GM21723 (cell line): Measurements from ENCODE around the gene KDM5A.
"Not testable (repeated sequence)": the region's sequence is repeated elsewhere in the genome, so short reads cannot be mapped to it uniquely, and the experiment has no call there.

Experiments used
- ATAC-seq: cut with Tn5 transposase; IDR thresholded peaks from one replicate; pipeline ENCODE4 v1.9.1; 2021; ENCODE audit warnings: mild to moderate bottlenecking, moderate library complexity; ENCODE audit not compliant: unreplicated experiment

KDM5A gene

DNA sequence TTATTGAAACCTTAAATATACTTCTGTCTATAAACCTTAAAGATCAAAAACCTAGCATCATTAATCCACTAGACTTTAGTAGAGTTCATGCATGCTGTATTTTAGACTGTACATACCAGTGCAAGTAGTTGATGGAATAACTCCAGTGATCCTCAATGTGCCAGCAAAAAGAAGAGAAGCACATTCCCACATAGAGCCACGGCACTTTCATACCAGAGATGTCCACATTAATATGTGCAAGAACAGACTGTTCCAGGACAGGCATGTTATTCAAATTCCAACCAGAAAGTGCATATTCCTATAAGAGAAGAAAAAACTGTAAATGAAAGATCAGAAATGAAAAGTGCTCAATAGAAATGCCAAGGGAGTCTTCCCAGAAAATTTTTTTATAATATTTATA lies 55.0 kb downstream of the KDM5A start:
- no peak for ATAC-seq

- no peak for ATAC-seq
These were observed 56.4 kb downstream of the KDM5A start for GRCh38 chr12:332581-333205.

GRCh38 chr12:331287-331686 lies 57.8 kb downstream of the KDM5A start:
- ATAC-seq = no peak

DNA sequence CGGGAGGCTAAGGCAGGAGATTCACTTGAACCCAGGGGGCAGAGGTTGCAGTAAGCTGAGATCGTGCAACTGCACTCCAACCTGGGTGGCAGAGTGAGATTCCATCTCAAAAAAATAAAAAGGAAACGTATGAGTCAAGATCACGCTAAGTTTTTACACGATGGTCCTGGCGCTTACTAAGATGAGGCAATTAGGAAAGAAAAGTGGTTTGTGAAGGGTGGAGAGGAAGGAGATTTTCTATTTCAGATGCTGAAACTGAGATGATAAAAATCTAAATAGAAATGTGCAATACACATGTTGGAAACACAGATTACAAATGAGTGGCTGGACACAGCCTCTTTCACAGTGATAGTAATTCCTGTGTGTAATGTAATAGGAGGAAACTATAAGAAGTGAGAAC lies 63.2 kb downstream of the KDM5A start:
- ATAC-seq = no peak

DNA sequence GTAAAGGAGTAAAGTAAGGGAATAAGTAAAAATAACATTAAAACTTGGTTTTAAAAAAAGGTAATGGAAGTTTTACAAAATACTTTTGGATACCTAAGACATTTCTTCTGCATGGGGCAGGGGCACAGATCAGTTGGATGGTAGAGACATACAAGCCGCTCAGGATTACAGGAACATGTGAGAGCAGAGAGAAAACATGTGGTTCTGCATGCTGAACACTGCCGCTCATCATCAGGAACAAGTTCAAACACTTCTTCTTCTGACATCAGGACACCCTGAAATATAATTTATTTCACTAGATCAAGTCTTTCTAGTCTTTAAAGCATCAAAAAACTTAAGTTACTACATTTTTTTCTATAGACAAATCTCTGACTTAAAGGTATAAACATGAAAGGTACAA lies 65.6 kb downstream of the KDM5A start:
- no peak for ATAC-seq

- ATAC-seq = no peak
These were observed 67.4 kb downstream of the KDM5A start for GRCh38 chr12:321606-322326.

GRCh38 chr12:318759-319515 lies 70.2 kb downstream of the KDM5A start:
- no peak for ATAC-seq

GRCh38 chr12:308511-308910 lies 80.6 kb downstream of the KDM5A start:
- ATAC-seq = no peak

GRCh38 chr12:307406-307805 lies 81.7 kb downstream of the KDM5A start:
- no peak for ATAC-seq

GRCh38 chr12:304805-305204 lies 84.3 kb downstream of the KDM5A start:
- no peak for ATAC-seq

DNA sequence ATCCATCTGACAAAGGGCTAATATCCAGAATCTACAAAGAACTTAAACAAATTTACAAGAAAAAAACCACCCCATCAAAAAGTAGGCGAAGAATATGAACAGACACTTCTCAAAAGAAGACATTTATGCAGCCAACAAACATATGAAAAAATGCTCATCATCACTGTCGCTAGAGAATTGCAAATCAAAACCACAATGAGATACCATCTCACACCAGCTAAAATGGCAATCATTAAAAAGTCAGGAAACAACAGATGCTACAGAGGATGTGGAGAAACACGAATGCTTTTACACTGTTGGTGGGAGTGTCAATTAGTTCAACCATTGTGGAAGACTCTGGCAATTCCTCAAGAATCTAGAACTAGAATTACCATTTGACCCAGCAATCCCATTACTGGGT lies 86.4 kb downstream of the KDM5A start:
- not testable (repeated sequence) for ATAC-seq

DNA sequence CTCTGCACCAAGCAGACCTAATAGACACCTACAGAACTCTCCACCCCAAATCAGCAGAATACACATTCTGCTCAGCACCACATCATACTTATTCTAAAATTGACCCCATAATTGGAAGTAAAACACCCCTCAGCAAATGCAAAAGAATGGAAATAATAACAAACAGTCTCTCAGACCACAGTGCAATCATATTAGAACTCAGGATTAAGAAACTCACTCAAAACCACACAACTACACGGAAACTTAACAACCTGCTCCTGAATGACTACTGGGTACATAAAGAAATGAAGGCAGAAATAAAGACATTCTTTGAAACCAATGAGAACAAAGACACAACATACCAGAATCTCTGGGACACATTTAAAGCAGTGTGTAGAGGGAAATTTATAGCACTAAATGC lies 89.0 kb downstream of the KDM5A start:
- not testable (repeated sequence) for ATAC-seq

GRCh38 chr12:299511-299910 lies 89.6 kb downstream of the KDM5A start:
- ATAC-seq = not testable (repeated sequence)

DNA sequence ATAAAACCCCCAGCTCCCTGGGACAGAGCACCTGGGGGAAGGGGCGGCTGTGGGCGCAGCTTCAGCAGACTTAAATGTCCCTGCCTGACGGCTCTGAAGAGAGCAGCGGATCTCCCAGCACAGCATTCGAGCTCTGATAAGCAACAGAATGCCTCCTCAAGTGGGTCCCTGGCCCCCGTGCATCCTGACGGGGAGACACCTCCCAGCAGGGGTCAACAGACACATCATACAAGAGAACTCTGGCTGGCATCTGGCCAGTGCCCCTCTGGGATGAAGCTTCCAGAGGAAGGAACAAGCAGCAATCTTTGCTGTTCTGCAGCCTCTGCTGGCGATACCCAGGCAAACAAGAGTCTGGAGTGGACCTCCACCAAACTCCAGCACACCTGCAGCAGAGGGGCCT lies 91.1 kb downstream of the KDM5A start:
- not testable (repeated sequence) for ATAC-seq

DNA sequence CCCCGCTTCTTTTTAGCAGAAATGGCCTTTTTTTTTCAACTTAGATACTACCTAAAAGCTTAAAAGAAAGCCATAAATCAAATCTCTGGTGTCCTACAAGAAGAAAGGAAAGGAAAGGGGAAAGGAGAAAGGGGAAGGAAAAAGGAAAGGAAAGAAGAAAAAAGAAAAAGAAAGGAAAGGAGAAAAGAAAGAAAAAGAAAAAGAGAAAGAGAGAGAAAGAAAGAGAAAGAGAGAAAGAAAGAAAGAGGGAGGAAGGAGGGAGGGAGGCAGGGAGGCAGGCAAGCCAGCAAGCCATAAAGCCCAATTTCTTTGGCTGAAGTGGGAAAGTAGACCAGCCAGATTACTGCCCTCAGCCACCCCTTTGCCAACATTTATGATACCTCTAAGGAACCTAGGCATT lies 94.0 kb downstream of the KDM5A start:
- ATAC-seq = no peak

GRCh38 chr12:293199-293598 lies 95.9 kb downstream of the KDM5A start:
- ATAC-seq = no peak

GRCh38 chr12:292186-292585 lies 96.9 kb downstream of the KDM5A start:
- no peak for ATAC-seq

DNA sequence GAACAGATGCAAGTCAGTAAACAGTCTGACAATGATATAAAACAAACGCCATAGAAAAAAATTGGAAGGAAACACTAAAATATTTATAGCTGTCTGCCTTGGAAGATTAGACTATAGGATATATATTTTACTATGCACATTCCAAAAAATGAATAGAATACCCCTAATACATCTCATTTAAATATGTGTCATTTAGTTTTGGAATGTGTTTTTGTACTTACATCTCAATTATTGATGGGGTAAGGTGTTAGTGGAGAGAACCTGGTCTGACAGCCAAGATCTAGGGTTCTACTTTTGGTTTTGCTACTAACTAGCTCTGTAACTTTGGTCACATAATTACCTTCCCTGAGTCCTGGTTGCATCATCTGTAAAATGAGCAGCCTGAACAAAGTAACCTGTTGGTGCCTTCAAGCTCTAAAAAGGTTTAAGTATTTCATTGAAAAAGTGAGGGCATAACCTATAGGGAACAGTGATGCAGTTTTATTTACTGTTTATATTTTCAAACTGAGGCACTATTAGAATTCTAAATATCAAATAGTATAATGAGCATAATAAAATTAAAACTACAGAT lies 97.9 kb downstream of the KDM5A start:
- ATAC-seq = no peak

GRCh38 chr12:288687-289086 lies 100.4 kb downstream of the KDM5A start:
- ATAC-seq = no peak

GRCh38 chr12:286531-287300 lies 102.4 kb downstream of the KDM5A start:
- ATAC-seq = no peak

DNA sequence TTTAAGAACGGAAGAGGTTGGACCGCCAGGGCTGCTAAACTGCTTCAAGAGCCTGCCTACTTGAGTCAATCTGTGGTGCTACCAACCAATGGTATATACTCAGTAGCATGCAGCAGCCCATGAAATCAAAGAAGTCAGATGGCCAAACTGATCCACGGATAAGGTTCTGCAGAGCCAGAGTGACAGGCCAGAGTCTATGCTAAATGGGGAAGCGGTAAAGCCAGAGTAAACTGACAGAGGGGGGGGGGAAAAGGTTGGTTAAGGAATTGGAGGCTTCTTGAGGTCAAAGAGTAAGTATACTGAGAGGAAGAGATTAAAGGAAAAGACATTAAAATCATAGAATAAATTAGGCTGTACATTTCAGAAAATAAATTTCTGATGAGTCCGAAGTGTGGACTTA lies 111.1 kb downstream of the KDM5A start:
- ATAC-seq = no peak
